T follicular helper cell (primary cell): ENCODE measurements around the gene HOXA6.

Experiments
- DNase-seq: peaks from one replicate; pipeline ENCODE4 v3.0.0-alpha.2; 2020; ENCODE audit warnings: low read depth

HOXA6 gene

DNA sequence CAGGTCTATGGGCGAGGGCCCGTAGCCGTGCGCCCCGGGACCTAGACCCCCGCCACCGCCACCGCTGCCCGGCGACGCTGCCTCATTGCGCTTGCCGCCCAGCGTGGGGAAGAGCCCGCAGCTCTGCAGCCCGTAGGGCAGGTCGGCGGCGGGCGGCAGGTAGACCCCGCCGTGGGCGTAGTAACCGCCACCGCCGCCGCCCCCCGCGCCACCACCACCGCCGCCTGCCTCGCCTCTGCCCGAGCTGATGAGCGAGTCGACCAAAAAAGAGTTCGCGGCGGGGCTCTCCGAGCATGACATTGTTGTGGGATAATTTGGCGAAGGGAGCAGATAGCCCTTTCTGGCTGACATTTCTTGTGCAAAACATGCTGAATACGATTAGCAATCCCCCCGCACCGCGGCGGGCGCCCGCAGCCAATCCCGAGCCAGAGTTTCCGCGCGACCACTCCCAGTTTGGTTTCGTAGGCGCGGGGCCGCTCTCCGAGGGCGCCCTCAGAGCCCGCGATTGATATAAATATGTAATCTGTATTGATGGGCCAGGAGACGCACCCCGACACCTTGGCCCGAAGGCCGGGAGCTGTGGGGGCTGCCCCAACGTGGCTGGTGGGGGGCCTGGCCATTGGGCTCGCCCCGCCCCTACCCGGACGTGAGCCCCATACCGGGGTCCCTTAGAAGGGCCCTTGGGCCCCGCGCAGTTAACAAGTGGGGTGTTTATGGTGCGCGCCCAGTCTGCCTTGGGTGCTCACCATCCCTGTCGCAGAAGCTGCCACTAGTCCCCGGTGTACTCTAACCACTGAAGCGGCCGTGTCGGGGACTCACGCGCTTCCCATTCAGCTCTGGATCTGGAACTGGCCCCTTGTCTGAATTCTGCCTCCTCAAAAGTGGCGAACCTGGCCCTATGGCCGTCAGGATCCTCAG, 26.6 kb upstream of the HOXA6 start, which contains the start of gene HOXA10:
TSS of gene HOXA10 (minus strand) at position 365 of the 918 bp plus-strand sequence. CDS start at position 351, 14 bp downstream.
- DNase-seq, result no peak

DNA sequence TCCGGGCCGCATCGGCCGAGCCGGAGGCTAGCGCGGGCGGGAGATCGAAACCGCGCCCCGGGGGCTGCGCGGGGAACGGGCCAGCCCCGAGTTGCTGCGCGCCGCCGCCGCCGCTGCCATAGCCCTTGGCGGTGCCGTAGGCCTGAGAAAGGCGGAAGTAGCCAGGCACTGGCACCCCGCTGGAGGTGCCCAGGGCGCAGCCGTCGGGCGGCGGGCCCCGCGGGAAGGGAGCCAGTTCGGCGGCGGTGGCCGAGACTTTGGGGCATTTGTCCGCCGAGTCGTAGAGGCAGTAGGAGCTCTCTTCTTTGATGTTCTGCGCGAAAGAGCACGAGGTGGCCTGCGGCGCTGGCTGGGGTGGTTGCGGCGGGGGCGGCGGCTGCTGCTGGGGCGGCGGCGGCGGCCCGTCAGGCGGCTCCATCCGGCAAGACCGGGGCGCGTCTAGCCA, 26.0 kb upstream of the HOXA6 start:
- DNase-seq, result no peak

DNA sequence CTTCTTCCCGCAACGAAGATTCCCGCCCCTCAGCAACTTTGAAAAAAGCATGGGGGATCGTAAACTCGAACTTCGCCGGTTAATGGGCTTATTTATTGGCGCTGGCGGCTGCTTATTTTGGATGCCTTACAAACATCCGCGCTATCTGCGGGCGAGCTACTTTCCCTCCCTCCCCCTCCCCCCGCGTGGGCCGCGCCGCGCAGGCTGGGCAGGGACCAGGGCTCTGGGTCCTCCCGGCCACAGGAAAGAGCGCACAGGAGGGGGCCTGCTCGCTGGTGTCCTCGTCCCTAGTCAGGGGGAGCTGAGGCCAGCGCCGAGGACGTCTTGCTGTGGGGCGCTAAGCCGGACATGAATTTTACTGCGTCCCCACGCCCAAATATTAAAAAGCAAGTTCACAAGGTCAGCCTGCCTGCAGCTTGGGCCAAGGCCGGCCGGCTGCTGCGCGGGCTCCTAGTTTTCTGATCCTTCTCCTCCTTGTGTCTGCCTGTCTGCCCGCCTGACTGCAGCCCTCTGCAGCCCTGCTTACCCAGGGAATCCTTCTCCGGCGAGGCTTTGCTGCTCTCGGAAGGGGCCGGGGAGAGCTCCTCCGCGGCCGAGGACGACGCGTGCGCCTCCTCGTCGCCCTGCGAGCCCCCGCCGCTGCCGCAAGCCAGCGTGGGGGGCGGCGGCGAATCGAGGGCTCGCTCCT, 25.4 kb upstream of the HOXA6 start:
- DNase-seq, result no peak

DNA sequence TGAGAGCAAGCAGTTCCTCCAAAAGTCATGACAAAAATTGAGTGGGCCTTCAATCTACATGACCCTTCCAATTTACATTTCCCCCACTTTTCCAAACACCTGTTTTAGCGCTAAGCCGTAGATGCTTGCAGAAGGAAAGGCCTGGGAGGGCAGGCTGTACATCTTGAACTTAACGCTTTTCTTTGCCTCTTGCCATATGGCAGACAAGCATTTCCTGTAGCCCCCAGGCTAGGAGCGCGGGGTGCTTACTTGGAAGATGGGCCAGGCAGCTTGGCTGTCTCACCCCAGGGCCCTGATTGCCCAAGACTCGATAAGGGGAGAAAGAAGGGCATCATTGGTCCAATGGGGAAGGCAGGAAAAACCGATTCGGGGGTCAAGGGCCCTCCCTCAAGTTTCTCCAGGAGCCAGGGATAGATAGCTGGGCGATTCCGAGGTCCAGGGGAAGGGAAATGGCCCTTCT, 24.8 kb upstream of the HOXA6 start:
- DNase-seq, result no peak

DNA sequence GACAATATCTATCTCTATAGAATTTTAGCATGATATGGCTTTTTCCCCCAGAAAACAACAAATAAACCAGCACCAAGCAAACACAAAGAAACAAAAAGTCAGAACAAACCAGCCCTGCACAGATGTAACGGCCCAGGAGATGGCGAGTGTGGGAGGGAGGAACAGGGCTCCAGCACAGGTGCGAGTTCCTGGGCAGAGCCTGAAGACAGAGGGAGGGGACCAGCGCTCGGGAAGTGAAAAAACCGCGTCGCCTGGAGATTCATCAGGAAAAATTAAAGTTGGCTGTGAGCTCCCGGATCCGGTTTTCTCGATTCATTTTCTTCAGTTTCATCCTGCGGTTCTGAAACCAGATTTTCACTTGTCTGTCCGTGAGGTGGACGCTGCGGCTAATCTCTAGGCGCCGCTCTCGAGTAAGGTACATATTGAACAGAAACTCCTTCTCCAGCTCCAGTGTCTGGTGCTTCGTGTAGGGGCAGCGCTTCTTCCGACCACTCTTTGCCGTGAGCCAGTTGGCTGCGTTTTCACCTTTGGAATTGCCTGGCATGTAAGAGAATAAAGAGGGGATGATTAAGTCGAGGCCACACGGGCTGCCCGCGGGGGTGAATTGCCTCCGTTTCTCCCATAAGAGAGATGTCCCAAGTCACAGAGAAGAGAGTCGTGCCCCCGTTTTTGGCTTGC, 24.2 kb upstream of the HOXA6 start:
- no peak for DNase-seq

DNA sequence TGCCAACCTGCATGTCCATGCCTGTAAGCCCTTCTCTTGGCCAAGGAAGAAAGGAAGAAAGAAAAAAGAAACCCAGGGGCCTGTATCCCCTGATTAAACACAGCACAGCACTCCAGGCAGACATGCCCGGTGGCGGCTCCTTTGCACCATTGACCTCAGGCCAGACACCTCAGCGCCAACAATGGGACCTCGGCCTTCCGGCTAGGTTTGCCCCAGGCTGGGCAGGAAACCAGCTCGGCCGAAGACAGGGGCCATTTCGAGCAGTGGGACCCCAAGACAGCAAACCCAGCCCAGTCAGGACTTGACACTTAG, 23.7 kb upstream of the HOXA6 start:
- no peak for DNase-seq

DNA sequence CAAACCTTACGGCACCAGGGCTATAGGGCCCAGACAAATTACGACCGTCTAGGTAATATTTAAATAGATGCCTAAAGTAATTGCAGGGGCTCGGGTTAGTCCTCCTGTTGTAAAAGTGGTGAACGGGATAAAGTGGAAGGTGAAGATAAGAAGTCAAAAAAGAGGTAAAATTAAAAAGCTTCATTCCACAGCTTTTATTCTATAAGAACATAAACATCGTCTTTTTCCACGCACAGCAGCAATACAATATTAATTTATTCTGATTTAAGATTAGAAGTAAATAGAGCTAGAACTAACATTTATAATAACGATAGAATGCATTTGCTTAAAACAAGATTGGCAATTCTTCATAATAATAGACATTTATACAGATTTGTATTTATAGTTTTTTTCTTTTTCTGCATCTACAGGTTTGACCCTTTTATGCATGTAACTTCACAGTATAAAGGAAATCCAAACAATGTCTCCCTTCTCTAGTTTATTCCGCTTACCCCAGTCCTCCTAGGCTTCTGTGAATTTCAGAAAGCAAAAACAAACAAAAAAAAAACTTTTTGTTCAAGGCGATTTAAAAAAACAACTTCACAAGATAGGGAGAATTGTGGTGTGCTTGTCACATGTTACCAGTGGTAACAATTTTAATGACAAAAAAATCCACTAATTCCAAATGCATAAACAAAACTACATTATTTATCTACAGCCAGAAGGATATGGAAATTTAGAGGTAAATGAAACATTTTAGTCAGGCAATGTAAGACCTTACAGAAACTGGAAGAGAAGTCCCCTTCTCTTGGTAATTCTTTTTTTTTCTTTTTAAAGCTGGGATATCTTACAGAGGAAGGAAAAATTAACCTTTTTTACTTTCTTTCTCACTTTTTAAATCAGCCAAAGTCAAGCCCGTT, 23.1 kb upstream of the HOXA6 start:
- DNase-seq, result no peak

DNA sequence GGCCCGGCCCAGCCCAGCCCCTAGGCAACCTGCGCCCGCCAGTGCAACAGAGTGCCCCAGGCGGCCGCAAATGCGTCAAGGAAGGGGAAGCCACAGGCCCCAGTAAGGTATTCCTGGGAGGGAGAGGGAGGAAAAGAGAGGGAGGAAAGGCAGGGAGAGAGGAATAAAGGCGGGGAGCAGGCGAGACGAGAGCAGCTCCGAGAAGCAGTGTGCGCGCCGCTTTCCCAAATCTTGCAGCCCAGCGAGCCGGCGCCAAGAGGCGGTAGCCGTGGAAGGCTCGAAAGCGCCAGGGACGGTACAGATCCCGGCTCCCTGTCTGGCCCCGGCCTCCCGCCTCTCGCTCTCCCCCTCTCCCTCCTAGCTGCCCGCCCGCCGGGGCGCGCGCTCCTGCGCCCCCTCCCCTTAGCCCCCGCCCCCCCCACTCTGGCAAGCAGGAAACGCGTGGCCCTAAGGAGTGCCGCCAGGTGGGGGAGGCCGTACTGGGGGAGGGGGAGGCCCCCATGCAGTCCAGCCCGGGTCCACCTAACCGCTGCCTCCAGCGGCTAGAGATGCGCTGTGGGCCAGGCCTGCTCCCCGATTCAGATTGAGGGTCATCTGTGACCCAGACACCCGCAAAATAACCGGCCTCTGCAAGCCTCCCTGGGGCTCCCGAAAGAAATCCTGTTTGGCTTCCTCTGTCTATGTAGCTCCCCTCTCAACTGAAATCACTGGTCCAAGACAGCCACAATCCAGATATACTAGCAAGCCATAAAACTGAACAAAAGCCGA, 22.3 kb upstream of the HOXA6 start:
- DNase-seq, result no peak

DNA sequence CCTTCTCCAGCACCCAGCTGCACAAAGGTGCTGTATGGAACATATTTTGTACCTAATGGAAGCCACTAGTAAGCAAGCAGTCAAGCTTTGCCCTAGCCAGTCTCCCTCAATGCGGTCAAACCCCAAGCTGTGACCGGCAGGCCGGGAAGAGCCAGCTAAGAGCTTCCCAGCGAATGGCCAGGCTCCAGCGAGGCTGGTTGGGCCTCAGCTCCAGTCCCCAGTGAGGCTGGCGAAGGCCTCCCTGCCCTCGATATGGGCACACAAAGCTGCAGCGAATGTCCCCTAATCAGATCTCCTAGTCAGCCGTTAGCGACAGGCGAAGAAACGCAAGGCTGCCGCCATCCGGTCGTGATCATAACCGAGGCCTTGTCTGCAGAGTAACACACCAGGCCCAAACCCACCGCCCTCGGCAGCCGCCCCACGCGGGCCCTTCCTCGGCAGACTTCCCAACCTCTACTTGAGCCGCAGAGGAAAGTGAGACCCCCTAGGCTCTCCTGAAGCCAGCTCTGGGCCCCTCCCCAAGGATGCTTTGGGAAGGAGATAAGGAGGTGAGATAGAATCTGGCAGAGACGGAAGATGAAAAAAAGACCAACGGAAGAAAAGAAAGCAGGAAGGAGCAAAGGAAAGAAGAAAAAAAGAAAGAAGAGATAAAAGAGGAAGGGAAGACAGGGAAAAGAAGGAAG, 20.8 kb upstream of the HOXA6 start:
- no peak for DNase-seq

DNA sequence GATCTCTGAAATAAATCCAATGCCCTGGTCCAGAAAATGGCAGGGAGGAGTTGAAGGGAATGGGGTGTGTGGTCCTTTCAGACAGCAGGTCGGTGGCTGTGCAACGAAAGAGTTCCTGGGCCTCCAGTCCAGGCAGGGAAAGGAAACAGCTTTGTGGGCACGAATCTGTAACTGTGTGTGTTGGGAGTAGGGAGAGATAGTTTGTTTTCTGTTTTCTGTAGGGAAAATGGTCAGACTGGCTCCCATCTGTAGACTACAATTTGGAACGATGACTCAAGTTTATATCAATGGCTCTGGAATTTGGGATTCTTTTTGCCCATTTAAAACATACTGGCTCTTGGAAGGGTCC, 20.3 kb upstream of the HOXA6 start:
- DNase-seq, result no peak

DNA sequence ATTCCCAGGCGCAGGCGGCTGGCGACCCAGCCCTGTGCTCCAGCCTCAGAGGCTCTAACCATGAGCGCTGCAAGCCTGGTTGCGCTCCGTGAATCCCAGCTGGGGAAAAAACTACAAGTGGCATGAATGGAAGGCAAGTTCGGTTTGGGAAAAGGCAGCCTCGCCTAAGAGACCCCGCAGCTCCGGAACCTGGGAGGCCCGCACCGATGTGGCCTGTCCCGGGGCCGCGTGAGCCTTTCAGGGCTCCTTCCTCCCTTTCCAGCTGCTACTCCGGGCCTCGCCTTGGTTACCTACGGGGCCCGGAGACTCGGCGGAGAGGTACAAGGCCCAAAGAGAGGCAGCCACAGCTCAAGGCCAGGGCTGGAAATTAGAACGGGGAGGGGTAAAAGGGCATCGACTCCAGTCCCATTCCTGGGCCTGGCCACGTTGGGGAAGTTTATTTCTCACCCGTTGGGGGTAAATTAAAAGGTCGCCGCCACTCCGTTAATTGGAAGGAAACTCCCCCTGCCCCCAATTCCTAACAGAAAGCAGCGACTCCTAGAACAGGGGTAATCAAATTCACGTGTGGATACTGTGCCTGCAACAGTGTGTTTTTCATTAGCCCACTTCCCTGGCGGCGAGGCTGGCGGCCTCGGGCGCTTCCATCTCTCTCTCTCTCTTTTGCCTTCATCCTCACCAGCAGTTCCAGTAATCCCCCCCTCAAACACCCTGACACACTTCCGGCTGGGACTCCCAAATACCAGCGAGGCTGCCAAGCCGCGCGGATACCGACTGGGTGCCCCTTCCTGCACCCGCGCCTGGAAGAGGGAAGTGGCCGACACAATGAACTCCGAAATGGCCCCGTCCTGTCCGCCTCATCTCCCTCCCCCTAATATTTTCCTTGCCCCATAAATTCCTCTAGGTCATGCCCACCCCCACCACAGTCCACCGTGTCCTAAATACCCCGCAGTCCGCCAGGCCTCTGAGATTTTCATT, 19.2 kb upstream of the HOXA6 start:
- no peak for DNase-seq

DNA sequence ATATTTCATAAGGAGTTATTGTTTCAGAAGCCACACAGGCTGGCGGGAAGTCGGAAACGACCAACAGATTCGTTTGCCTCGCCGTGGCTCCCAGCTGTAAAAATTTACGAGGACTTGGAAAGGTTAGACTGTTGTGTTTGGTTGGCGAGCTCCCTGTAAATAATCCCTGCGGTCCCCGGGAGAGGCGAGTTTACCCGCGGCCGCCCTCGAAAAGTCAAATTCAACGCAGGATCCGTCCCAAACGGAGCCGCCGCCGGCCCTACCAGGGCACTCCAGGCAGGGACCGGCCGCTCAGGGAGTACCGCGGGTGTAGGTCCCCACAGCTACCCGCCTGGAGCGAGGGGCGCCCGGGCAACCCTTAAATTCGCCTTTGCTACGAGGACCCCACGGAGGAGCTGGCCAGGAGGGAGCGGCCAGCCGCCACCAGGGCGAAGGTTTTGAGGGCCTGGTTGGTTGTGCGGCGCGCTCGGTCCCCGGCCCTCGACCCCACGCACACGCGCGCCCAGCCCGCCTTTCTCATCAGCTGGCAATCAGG, 18.5 kb upstream of the HOXA6 start:
- DNase-seq, result no peak

DNA sequence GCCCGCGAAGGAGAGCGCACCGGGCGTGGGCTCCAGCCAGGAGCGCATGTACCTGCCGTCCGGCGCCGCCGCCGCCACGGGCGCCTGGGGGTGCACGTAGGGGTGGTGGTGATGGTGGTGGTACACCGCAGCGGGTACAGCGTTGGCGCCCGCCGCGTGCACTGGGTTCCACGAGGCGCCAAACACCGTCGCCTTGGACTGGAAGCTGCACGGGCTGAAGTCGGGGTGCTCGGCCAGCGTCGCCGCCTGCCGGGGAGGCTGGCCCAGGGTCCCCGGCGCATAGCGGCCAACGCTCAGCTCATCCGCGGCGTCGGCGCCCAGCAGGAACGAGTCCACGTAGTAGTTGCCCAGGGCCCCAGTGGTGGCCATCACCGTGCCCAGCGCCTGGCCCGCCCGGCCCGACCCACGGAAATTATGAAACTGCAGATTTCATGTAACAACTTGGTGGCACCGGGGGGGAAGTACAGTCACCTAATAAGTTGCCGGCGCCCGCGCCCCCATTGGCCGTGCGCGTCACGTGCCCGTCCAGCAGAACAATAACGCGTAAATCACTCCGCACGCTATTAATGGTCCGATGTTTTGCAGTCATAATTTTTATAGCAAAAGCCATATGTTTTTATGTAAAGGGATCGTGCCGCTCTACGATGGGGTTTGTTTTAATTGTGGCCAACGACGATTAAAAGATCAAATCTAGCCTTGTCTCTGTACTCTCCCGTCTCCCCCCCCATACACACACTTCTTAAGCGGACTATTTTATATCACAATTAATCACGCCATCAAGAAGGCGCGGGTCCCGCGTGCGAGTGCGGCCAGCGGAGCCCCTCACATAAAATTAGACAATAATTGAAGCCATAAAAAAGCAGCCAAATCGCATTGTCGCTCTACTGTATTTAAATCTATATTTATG, 17.8 kb upstream of the HOXA6 start, which contains the start of gene HOXA9:
TSS of gene HOXA9 (minus strand) at position 449 of the 907 bp plus-strand sequence. CDS start at position 369, 80 bp downstream.
- no peak for DNase-seq

DNA sequence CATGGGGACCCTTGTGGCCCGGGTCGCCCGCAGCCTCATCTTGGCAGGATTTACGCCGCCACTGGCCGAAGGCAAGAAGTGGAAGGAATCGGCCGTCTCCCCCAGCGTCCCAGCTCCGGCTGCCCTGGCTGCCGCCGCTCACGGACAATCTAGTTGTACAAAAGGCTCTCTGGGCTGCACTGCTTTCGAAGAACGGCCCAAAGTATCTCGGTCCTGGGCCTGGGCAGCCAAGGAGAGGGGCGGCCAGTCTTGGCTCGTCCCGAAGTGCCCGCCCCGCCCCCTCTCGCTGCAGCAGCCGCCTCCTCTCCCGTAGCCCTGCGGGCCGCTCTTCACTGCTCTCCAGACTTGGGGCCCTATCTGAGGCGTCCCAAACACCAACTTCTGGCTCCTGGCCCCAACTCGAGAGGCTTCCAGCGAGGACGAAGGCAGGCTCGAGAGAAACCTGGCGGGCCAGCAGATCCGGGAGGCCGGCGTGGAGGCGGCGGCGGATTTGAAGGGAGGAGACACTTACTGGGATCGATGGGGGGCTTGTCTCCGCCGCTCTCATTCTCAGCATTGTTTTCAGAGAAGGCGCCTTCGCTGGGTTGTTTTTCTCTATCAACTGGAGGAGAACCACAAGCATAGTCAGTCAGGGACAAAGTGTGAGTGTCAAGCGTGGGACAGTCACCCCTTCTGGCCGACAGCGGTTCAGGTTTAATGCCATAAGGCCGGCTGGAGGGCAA, 17.0 kb upstream of the HOXA6 start:
- no peak for DNase-seq

DNA sequence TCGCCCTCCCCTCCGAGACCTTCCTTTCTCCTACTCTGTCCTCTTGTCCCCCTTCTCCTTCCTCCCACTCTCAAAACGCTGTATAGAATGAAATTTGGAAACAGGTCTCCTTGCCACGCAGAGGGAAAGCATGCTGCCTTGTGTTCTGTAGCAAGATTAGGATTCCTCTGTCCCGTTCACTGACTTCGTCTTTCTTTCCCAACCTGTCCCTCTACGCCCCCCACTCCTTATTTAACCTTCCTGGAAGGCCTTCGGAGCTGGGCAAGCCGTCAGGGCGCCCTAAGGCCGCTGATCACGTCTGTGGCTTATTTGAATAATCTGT, 16.4 kb upstream of the HOXA6 start:
- DNase-seq, result no peak

DNA sequence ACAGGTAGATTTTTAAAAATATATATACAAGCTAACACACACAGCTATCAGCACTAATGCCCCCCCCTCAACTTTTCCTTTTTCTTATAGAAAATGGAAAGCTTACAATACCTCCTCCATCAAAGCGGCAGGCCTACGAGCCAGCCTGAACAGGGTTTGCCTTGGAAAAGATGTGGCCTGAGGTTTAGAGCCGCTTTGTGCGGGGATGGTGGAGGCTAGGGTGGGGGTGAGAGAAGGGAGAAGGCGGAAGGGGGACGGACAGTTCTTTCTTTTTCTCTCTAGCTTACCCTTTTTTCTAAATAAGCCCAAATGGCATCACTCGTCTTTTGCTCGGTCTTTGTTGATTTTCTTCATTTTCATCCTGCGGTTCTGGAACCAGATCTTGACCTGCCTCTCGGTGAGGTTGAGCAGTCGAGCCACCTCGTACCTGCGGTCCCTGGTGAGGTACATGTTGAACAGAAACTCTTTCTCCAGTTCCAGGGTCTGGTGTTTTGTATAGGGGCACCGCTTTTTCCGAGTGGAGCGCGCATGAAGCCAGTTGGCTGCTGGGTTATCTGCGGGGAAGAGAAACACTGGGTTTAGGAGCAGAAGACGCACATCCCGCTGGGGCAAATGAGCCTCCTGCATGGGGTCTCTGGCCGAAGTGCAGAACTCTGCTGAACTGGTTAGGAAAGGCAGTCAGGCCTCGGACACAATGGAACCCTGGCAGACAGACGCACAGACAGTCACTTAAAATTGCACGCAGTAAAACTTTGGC, 15.9 kb upstream of the HOXA6 start:
- DNase-seq, result no peak
